GM20000 (cell line): ENCODE data around the gene UBE3D.

ENCODE experiments used
- DNase-seq: peaks from one replicate; pipeline ENCODE4 v3.0.0; 2012; ENCODE audit warnings: low spot score
- TF ChIP-seq, protein P1 (sequence below): IDR thresholded peaks from 2 replicates; pipeline ENCODE4 v1.5.1; 2012; ENCODE audit warnings: mild to moderate bottlenecking, control low read depth; ENCODE audit errors: extremely low read depth, missing control alignments

Gene UBE3D

DNA sequence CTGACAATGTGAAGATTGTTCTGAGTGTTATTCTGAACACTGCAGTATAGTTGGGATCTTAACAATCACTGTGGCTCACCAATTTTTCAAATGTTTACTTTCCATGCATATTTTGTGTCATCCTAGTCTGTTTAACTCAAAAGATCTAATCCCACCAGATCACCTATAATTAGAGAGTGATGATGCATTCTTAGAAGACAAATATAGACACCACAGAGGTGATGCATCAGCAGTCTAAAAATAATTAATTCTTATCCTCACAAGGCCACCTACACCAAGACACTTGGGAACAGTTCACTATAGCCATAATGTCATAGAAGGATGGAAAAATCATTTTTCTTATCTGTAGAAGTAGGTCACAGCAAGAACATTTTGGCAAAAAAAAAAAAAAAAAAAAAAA lies 154.8 kb downstream of the UBE3D start:
- DNase-seq: no peak
- TF ChIP-seq, protein P1, sequence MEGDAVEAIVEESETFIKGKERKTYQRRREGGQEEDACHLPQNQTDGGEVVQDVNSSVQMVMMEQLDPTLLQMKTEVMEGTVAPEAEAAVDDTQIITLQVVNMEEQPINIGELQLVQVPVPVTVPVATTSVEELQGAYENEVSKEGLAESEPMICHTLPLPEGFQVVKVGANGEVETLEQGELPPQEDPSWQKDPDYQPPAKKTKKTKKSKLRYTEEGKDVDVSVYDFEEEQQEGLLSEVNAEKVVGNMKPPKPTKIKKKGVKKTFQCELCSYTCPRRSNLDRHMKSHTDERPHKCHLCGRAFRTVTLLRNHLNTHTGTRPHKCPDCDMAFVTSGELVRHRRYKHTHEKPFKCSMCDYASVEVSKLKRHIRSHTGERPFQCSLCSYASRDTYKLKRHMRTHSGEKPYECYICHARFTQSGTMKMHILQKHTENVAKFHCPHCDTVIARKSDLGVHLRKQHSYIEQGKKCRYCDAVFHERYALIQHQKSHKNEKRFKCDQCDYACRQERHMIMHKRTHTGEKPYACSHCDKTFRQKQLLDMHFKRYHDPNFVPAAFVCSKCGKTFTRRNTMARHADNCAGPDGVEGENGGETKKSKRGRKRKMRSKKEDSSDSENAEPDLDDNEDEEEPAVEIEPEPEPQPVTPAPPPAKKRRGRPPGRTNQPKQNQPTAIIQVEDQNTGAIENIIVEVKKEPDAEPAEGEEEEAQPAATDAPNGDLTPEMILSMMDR: no peak

DNA sequence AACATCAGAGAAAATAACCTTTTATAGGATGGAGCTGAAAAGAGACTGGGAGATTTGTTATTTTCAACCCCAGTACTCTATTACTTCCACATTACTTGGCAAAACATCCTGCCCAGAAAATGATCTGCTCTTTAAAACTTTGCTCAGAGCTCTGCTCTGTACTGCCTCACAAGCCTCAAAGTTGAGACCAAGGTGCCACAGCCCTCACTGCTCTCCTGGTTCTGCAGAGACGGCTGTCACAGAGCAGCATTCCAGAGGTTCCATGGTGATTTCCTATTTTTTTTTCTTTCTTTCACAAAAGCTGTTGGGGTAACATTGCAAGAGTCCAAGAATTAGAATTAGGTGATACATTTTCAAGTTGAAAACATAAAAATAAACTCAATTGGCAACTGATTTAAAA lies 155.2 kb downstream of the UBE3D start:
- no peak for DNase-seq
- TF ChIP-seq, protein P1: no peak

DNA sequence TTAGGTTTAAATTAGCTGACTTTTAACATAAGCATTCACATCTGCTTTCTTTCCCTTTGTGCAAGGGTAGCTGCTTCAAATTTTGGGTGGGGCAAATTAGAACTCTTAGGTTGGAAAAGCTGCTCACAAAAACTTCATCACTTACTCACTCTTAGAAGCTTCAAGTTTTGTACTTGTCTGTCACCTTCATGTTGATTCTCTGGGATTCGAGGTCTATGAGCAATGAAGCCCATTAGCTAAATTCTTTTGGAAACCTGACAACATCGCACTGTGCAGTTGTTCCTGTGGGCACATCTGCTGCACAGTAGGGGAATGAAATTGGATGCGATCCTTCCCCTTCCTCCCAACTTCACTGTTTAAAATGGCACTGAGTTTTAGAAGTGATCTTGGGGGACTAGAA lies 156.1 kb downstream of the UBE3D start:
- TF ChIP-seq, protein P1: no peak
- no peak for DNase-seq

DNA sequence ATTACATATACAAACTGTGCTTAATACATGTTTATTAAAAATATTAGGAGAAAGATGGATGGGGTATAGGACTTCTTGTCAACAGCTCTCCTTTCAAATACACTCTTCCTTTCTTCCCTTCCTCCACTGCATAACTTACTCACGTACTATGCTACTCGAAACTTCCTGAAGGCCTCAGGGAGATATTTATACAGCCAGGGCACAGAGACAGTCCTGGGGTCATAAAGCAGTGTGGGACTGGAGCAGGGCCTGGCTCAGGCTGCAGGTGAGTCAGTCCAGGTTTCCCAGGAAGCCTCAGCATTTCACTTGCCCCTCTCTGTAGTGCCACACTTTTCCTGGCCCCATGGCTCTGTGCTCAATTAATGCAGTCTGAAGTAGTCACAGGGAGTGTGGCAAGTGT lies 157.0 kb downstream of the UBE3D start:
- TF ChIP-seq, protein P1: no peak
- no peak for DNase-seq

DNA sequence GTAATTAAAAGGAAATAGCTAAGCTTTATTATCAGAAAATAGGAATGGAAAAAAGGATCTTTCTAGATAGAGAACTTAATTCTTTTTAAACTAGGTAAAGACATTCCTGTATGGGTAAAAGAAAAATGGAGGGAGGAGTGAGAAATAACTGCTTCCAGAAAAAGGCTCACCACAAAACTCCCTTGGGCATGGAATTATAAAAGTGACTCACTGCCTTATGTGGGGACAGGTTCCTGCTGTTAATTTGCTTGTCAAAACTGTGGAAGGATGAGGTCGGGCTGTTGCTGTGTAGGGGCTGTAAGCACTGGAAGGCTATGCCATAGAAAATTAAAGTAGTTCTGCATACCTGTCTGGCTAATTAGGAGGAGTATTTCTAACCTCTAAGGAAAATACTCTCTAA lies 158.7 kb downstream of the UBE3D start:
- DNase-seq: no peak
- TF ChIP-seq, protein P1: no peak

DNA sequence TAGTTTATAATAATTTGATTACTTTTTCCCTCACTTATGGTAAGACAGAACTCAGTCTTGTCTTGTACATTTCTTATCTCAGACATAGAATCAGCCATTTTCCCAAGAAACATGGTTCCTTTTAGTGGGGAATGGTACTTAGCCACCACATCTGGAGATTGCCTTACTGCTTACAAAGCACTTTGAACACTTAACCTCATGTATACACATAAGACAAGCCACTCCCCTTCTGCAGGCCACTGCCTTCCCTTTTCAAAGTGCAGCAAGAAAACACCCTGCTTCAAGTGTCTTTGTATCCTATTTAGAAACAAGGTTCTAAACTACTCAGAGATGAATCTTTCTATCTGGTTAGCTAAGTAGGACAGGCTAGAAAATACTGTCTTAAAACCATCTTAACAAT lies 159.2 kb downstream of the UBE3D start:
- DNase-seq: no peak
- TF ChIP-seq, protein P1: no peak

DNA sequence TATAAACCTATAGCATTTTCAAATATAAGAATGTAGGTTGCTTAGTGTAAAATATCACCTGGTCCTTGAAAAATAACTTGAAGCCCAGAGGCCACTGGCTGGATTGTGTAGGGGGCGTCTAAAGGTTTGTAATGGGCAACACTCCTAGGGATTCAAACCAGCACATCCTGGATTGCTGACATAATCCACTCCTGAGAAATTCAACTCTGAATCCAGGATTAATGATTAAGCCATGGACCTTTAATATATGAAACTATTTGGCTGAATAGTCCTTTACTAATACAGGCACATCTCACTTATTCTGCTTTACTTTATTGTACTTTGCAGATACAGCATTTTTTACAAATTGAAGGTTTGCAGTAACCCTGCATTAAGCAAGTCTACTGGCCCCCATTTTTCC lies 160.8 kb downstream of the UBE3D start:
- TF ChIP-seq, protein P1: no peak
- no peak for DNase-seq
